Measurements from ENCODE around the gene CRYBG2. TPM values are rescaled to one million over a fixed set of nuclear protein-coding genes. Genes with fewer than 3 reads are reported as not detected.

CRYBG2 gene
- total RNA-seq, 1 experiment from 2014 or later, result 0.64 TPM

- Histone ChIP-seq H3K36me3 (ENCODE audit: control insufficient read depth, insufficient read depth, low read length) (no peaks in the 10 kb centered on the region), H3K4me1 (ENCODE audit: control insufficient read depth, insufficient read depth, low read length) (no peaks in the 10 kb centered on the region), H3K9me3 (ENCODE audit: control insufficient read depth, insufficient read depth, low read depth, low read length) (no peaks in the 10 kb centered on the region), H3K27ac (ENCODE audit: low read length) (no peak overlapping the region), H3K4me3 (ENCODE audit: low read depth in 2 of 2, low read length in 2 of 2) (no peak overlapping the region), H3K27me3 (ENCODE audit: control insufficient read depth, insufficient read depth, low read length) (no peaks in the 10 kb centered on the region)
- in situ Hi-C loops (cut with HindIII; ENCODE audit: low pct_unique_long_range_greater_than_20kb, low sequenced_read_pairs) (no loop called here), intact Hi-C loops (cut with micrococcal nuclease; ENCODE audit: unreplicated experiment) (no loop called here)
- POLR2A ChIA-PET, result no interaction called here
- no peak for DNase-seq (ENCODE audit: low read depth, low spot score)
- no peak for ATAC-seq
- BruUV-seq (replicated peaks), result no TSS peak
- CTCF ChIA-PET, result interaction anchor here (0.6 kb wide), 2 partner anchors 21 to 24 kb away, joined by 4 read pairs; no protein-coding TSS in a partner anchor
- TF ChIP-seq CTCF (IDR thresholded peaks at IDR 0.05) (no peak), SIN3A (IDR thresholded peaks at IDR 0.05; ENCODE audit: borderline replicate concordance, insufficient read depth, low read depth, low read length) (no peak), REST (IDR thresholded peaks at IDR 0.05; ENCODE audit: insufficient read depth in 1 of 2, low read depth in 2 of 2, low read length in 1 of 2) (no peak), POLR2AphosphoS5 (IDR thresholded peaks at IDR 0.05; ENCODE audit: low read depth, low read length) (no peak), TCF7L2 (IDR thresholded peaks at IDR 0.05; ENCODE audit: low read depth, low read length) (no peak)
These were observed 13.9 kb downstream of the CRYBG2 start for GRCh38 chr1:26340047-26340481.

DNA sequence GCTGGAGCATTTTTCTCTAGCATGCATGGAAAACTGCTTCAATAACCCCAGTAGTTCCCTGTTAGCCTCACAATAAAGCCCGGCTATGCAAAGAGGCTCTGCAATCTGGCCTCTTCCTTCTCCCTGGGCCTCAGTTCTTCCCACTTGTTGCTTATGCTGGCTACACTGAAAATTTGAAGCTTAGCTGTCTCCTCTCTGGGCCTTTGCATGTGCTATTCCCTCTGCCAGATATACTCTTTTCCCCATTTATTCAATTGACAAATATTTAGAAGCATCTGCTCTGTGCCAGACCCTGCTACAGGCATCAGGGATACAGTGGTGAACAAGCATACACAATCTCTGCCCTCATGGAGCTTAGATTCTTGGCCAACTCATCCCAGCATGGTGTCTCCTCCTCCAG is 15.3 kb downstream of the CRYBG2 start:
- ChIA-PET POLR2A (no interaction called here), CTCF (interaction anchor here (0.7 kb wide), 1 partner anchor 79 kb away, joined by 3 read pairs; no protein-coding TSS in a partner anchor)
- Histone ChIP-seq H3K4me3 (ENCODE audit: low read depth in 2 of 2, low read length in 2 of 2) (no peak overlapping the region), H3K36me3 (ENCODE audit: control insufficient read depth, insufficient read depth, low read length) (no peaks in the 10 kb centered on the region), H3K4me1 (ENCODE audit: control insufficient read depth, insufficient read depth, low read length) (no peaks in the 10 kb centered on the region), H3K9me3 (ENCODE audit: control insufficient read depth, insufficient read depth, low read depth, low read length) (no peaks in the 10 kb centered on the region), H3K27me3 (ENCODE audit: control insufficient read depth, insufficient read depth, low read length) (no peaks in the 10 kb centered on the region), H3K27ac (ENCODE audit: low read length) (no peak overlapping the region)
- in situ Hi-C loops (cut with HindIII; ENCODE audit: low pct_unique_long_range_greater_than_20kb, low sequenced_read_pairs), result no loop called here
- ATAC-seq, result no peak
- TF ChIP-seq POLR2AphosphoS5 (IDR thresholded peaks at IDR 0.05; ENCODE audit: low read depth, low read length) (no peak), TCF7L2 (IDR thresholded peaks at IDR 0.05; ENCODE audit: low read depth, low read length) (no peak), CTCF (IDR thresholded peaks at IDR 0.05) (no peak), SIN3A (IDR thresholded peaks at IDR 0.05; ENCODE audit: borderline replicate concordance, insufficient read depth, low read depth, low read length) (no peak), REST (IDR thresholded peaks at IDR 0.05; ENCODE audit: insufficient read depth in 1 of 2, low read depth in 2 of 2, low read length in 1 of 2) (no peak)
- intact Hi-C loops (cut with micrococcal nuclease; ENCODE audit: unreplicated experiment), result no loop called here
- BruUV-seq (replicated peaks), result no TSS peak
- DNase-seq (ENCODE audit: low read depth, low spot score), result no peak

All from Panc1 (cell line).